MM.1S (cell line): ENCODE results near the gene SIX4.

Experiments
- DNase-seq: peaks from one replicate; pipeline ENCODE4 v3.0.0-alpha.2; 2015
- H2AFZ ChIP-seq: fragments of 300-600 bp; sonication (generic); 2 replicates; pipeline ENCODE4 v1.6.0; 2016; ENCODE audit warnings: antibody characterized with exemption, low read length
- H3F3A ChIP-seq: fragments of 300-600 bp; sonication (generic); 2 replicates; pipeline ENCODE4 v1.6.1; 2016; ENCODE audit warnings: mild to moderate bottlenecking, antibody characterized with exemption, low read length, moderate library complexity, mixed read lengths; ENCODE audit not compliant: insufficient read depth
- H3K27ac ChIP-seq: fragments of 300-600 bp; sonication (generic); 2 replicates; pipeline ENCODE4 v1.5.1; 2016; ENCODE audit warnings: mild to moderate bottlenecking, low read length
- H3K27me3 ChIP-seq: fragments of 300-600 bp; sonication (generic); replicated peaks from 2 replicates; pipeline ENCODE4 v1.6.0; 2016; ENCODE audit warnings: low read length; ENCODE audit not compliant: insufficient read depth
- H3K36me3 ChIP-seq: fragments of 300-600 bp; sonication (generic); replicated peaks from 2 replicates; pipeline ENCODE4 v1.6.1; 2016; ENCODE audit warnings: mild to moderate bottlenecking, low read length, mixed read lengths; ENCODE audit not compliant: insufficient read depth
- H3K4me1 ChIP-seq: fragments of 300-600 bp; sonication (generic); 2 replicates; pipeline ENCODE4 v1.6.1; 2016; ENCODE audit warnings: low read length, mixed read lengths
- H3K4me2 ChIP-seq: fragments of 300-600 bp; sonication (generic); 2 replicates; pipeline ENCODE4 v1.6.0; 2016; ENCODE audit warnings: low read depth, low read length
- H3K4me3 ChIP-seq: fragments of 300-600 bp; sonication (generic); 2 replicates; pipeline ENCODE4 v1.5.1; 2016; ENCODE audit warnings: low read length, mixed read lengths
- H3K79me2 ChIP-seq: fragments of 300-600 bp; sonication (generic); 2 replicates; pipeline ENCODE4 v1.6.1; 2016; ENCODE audit warnings: mixed run types, low read length, mixed read lengths
- H3K9ac ChIP-seq: fragments of 300-600 bp; sonication (generic); 2 replicates; pipeline ENCODE4 v1.6.1; 2016; ENCODE audit warnings: low read length, mixed read lengths
- H3K9me2 ChIP-seq: fragments of 300-600 bp; sonication (generic); replicated peaks from 2 replicates; pipeline ENCODE4 v1.6.1; 2016; ENCODE audit warnings: mild to moderate bottlenecking, low read length, mixed read lengths; ENCODE audit not compliant: insufficient read depth
- H3K9me3 ChIP-seq: fragments of 300-600 bp; sonication (generic); replicated peaks from 2 replicates; pipeline ENCODE4 v1.6.1; 2016; ENCODE audit warnings: mild to moderate bottlenecking, low read length, mixed read lengths; ENCODE audit not compliant: insufficient read depth
- H4K20me1 ChIP-seq: fragments of 300-600 bp; sonication (generic); 2 replicates; pipeline ENCODE4 v1.6.1; 2016; ENCODE audit warnings: mild to moderate bottlenecking, low read length, moderate library complexity, mixed read lengths; ENCODE audit not compliant: insufficient read depth
- EZH2 ChIP-seq: fragments of 300-600 bp; sonication (generic); optimal IDR thresholded peaks from 2 replicates; pipeline ENCODE3; 2017; ENCODE audit warnings: low read depth, mild to moderate bottlenecking, antibody characterized with exemption, low read length, mixed read lengths
- EZH2phosphoT487 ChIP-seq: fragments of 300-600 bp; sonication (generic); IDR thresholded peaks from 2 replicates; pipeline ENCODE4 v1.6.1; 2018; ENCODE audit warnings: antibody characterized with exemption, low read length
- TF ChIP-seq, protein P1 (sequence below): fragments of 300-600 bp; sonication (generic); IDR thresholded peaks from 2 replicates; pipeline ENCODE4 v1.5.1; 2016; ENCODE audit warnings: antibody characterized with exemption, low read length, mixed read lengths

SIX4 gene

DNA sequence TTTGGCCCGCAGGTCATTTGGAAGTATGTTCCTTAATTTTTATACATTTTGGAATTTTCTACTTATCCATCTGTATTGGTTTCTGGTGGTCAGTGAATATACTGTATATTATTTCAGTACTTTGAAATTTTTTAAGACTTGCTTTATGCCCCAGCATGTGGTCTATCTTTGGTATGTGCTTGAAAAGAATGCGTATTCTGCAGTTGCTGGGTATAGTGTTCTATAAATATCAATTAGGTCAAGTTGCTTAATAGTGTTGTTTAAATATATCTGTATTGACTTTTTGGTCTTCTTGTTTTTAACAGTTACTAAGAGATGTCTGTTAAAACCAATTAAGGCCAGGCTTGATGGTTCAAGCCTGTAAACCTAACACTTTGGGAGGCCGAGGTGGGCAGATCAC is 53.2 kb downstream of the SIX4 start:
- no peak for DNase-seq
- H3K79me2 ChIP-seq = no peaks in the 10 kb centered on the region
- H3K27ac ChIP-seq = no peak overlapping the region
- no peaks in the 10 kb centered on the region for H3K9me2 ChIP-seq
- no peak overlapping the region for H3K4me2 ChIP-seq
- no peaks in the 10 kb centered on the region for H4K20me1 ChIP-seq
- no peaks in the 10 kb centered on the region for H3K27me3 ChIP-seq
- TF ChIP-seq, protein P1, sequence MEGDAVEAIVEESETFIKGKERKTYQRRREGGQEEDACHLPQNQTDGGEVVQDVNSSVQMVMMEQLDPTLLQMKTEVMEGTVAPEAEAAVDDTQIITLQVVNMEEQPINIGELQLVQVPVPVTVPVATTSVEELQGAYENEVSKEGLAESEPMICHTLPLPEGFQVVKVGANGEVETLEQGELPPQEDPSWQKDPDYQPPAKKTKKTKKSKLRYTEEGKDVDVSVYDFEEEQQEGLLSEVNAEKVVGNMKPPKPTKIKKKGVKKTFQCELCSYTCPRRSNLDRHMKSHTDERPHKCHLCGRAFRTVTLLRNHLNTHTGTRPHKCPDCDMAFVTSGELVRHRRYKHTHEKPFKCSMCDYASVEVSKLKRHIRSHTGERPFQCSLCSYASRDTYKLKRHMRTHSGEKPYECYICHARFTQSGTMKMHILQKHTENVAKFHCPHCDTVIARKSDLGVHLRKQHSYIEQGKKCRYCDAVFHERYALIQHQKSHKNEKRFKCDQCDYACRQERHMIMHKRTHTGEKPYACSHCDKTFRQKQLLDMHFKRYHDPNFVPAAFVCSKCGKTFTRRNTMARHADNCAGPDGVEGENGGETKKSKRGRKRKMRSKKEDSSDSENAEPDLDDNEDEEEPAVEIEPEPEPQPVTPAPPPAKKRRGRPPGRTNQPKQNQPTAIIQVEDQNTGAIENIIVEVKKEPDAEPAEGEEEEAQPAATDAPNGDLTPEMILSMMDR = no peak
- TF ChIP-seq EZH2phosphoT487 = no peak
- TF ChIP-seq EZH2 = no peak
- no peak overlapping the region for H3K9ac ChIP-seq
- no peak overlapping the region for H3K4me3 ChIP-seq
- no peaks in the 10 kb centered on the region for H3K4me1 ChIP-seq
- no peaks in the 10 kb centered on the region for H3K36me3 ChIP-seq
- no peak overlapping the region for H2AFZ ChIP-seq
- no peaks in the 10 kb centered on the region for H3K9me3 ChIP-seq
- no peaks in the 10 kb centered on the region for H3F3A ChIP-seq

DNA sequence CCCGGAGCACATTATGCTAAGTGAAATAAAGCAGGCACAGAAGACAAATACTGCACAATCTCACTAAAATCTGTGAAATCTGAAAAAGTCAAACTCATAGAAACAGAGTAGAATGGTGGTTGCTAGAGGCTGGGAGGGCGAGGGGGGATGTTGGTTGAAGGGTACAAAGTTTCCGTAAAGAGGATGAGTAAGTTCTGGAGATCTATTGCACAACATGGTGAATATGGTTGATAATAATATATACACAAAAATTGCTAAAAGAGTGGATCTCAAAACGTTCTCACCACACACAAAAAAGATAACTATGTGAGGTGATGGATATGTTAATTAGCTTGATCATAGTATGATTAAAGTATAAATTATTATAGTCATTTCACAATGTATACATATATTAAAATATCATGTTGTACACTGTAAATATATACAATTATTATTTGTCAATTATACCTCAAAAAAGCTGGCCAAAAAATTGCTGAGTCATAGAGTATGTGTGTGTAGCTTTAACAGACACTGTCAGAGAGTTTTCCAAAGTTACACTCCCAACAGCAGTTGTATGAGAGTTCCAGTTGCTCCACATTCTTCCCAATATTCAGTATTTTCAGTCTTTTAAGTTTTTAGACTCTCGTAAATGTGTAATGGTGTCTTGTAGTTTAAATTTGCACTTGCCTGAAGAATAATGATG is 55.6 kb downstream of the SIX4 start:
- DNase-seq = no peak
- H3K4me1 ChIP-seq = no peaks in the 10 kb centered on the region
- no peaks in the 10 kb centered on the region for H3K9me3 ChIP-seq
- H4K20me1 ChIP-seq = no peaks in the 10 kb centered on the region
- no peaks in the 10 kb centered on the region for H3K79me2 ChIP-seq
- H3K9me2 ChIP-seq = no peaks in the 10 kb centered on the region
- H2AFZ ChIP-seq = no peak overlapping the region
- H3K27ac ChIP-seq = no peak overlapping the region
- H3K27me3 ChIP-seq = no peaks in the 10 kb centered on the region
- no peak overlapping the region for H3K9ac ChIP-seq
- no peak overlapping the region for H3K4me3 ChIP-seq
- H3K36me3 ChIP-seq = no peaks in the 10 kb centered on the region
- H3K4me2 ChIP-seq = no peak overlapping the region
- TF ChIP-seq, protein P1 = no peak
- TF ChIP-seq EZH2phosphoT487 (no peak), EZH2 (no peak)
- H3F3A ChIP-seq = no peaks in the 10 kb centered on the region

DNA sequence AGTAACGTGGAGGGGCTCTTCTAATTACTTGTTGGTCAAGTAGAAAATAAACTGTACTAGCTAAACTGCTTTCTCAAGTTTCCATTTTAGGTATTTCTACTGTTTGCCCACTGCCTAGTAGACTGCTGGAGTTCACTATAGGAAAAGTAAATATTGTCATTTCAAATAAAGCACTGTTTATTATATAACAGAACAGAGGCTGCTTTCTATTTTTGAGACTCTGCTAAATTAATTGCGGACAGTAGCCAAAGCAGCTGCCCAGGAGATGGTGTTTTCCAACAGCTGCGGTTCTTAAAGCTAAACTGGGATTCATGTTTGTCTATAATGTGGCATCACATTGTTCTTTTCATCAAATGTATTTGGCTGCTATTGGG is 59.0 kb downstream of the SIX4 start:
- H2AFZ ChIP-seq = no peak overlapping the region
- DNase-seq = no peak

More for the DNA sequence above, 59.0 kb downstream of the SIX4 start:
- Histone ChIP-seq H3K27ac (no peak overlapping the region), H3K9me2 (no peaks in the 10 kb centered on the region), H3K9me3 (no peaks in the 10 kb centered on the region), H3K4me2 (no peak overlapping the region), H3K9ac (no peak overlapping the region), H3K27me3 (no peaks in the 10 kb centered on the region), H4K20me1 (no peaks in the 10 kb centered on the region), H3K4me3 (no peak overlapping the region), H3F3A (no peaks in the 10 kb centered on the region), H3K36me3 (no peaks in the 10 kb centered on the region), H3K79me2 (no peaks in the 10 kb centered on the region), H3K4me1 (no peaks in the 10 kb centered on the region)
- no peak for TF ChIP-seq EZH2phosphoT487
- TF ChIP-seq EZH2 = no peak
- TF ChIP-seq, protein P1 = no peak
